H1 (cell line): Measurements from ENCODE around the gene AFG1L. TPM values are rescaled to one million over a fixed set of nuclear protein-coding genes. Genes with fewer than 3 reads are reported as not detected.

ENCODE experiments used
- CTCF ChIA-PET: fragments of 300-600 bp; sonication (Branson Sonifier 250); formaldehyde crosslinking; loops from one replicate; lab custom pipeline; 2021; ENCODE audit not compliant: partially characterized antibody; lab: Charles Lee
- POLR2A ChIA-PET: fragments of 300-600 bp; sonication (Branson Sonifier 250); formaldehyde crosslinking; loops from one replicate; lab custom pipeline; 2021; ENCODE audit warnings: inconsistent platforms; ENCODE audit not compliant: partially characterized antibody; lab: Charles Lee
- DNase-seq, 2 experiments: peaks; one replicate each; pipeline versions ENCODE4 v3.0.0 to v3.0.0-alpha.2; 2010 to 2022; ENCODE audit warnings: low spot score in 2 of 2, low read depth in 1 of 2, mixed read lengths in 1 of 2
- FAIRE-seq: peaks from 2 replicates; lab custom pipeline; 2011; peaks lifted over from hg19 to GRCh38; lab: Jason Lieb, UNC
- H2AFZ ChIP-seq: 2 replicates; pipeline ENCODE4 v1.8.1; 2012; ENCODE audit warnings: low read length, inconsistent platforms
- H2AK5ac ChIP-seq: 2 replicates; pipeline ENCODE4 v1.6.1; 2013; ENCODE audit warnings: low read depth, low read length
- H2BK120ac ChIP-seq: replicated peaks from 2 replicates; pipeline ENCODE3; 2013; ENCODE audit warnings: low read depth, low read length, inconsistent platforms
- H2BK12ac ChIP-seq: 2 replicates; pipeline ENCODE4 v1.6.1; 2013; ENCODE audit warnings: low read depth, low read length
- H2BK15ac ChIP-seq: 2 replicates; pipeline ENCODE4 v1.6.1; 2013; ENCODE audit warnings: low read length
- H2BK20ac ChIP-seq: 2 replicates; pipeline ENCODE4 v1.6.1; 2013; ENCODE audit warnings: low read length
- H2BK5ac ChIP-seq: 2 replicates; pipeline ENCODE4 v1.6.1; 2013; ENCODE audit warnings: low read depth, low read length
- H3K14ac ChIP-seq: 2 replicates; pipeline ENCODE4 v1.6.1; 2013; ENCODE audit warnings: inconsistent platforms; ENCODE audit not compliant: insufficient read length
- H3K18ac ChIP-seq: 2 replicates; pipeline ENCODE4 v1.6.1; 2013; ENCODE audit warnings: low read length; ENCODE audit errors: extremely low read depth
- H3K23ac ChIP-seq: 2 replicates; pipeline ENCODE4 v1.6.1; 2013; ENCODE audit warnings: inconsistent platforms; ENCODE audit not compliant: insufficient read length
- H3K23me2 ChIP-seq: 2 replicates; pipeline ENCODE4 v1.6.1; 2013; ENCODE audit warnings: low read depth, low read length
- H3K27ac ChIP-seq: 2 replicates; pipeline ENCODE4 v1.6.1; 2011; ENCODE audit warnings: low read depth, low read length, inconsistent platforms
- H3K27me3 ChIP-seq, 4 experiments: replicated peaks in 1 of 4; 1 replicate in 1 of 4; 2 replicates in 3 of 4; pipeline versions ENCODE4 v1.6.1 to v1.8.1; 2011 to 2013; ENCODE audit warnings: low read length in 3 of 4, mild to moderate bottlenecking in 3 of 4, inconsistent platforms in 2 of 4, mixed read lengths in 2 of 4, moderate library complexity in 1 of 4; ENCODE audit not compliant: control insufficient read depth in 3 of 4, insufficient read depth in 3 of 4; ENCODE audit errors: extremely low read depth in 1 of 4
- H3K36me3 ChIP-seq, 4 experiments: 2 replicates each; pipeline versions ENCODE4 v1.6.1 to v1.8.1; 2011 to 2013; ENCODE audit warnings: mild to moderate bottlenecking in 4 of 4, low read length in 3 of 4, moderate library complexity in 2 of 4, control low read depth in 1 of 4, inconsistent platforms in 1 of 4; ENCODE audit not compliant: insufficient read depth in 4 of 4, control insufficient read depth in 2 of 4
- H3K4ac ChIP-seq: replicated peaks from 2 replicates; pipeline ENCODE3; 2013; ENCODE audit warnings: low read length, low read depth, mixed read lengths, inconsistent platforms; ENCODE audit not compliant: insufficient read length
- H3K4me1 ChIP-seq, 4 experiments: replicated peaks in 1 of 4; 1 replicate in 1 of 4; 2 replicates in 3 of 4; pipeline versions ENCODE4 v1.6.1 to v1.8.1; 2011 to 2013; ENCODE audit warnings: low read length in 3 of 4, inconsistent platforms in 2 of 4, mixed read lengths in 1 of 4; ENCODE audit not compliant: insufficient read depth in 4 of 4, control insufficient read depth in 3 of 4
- H3K4me2 ChIP-seq, 2 experiments: 2 replicates each; pipeline versions ENCODE4 v1.6.1 to v1.8.1; 2011 to 2013; ENCODE audit warnings: low read depth in 2 of 2, low read length in 2 of 2, control low read depth in 1 of 2, inconsistent platforms in 1 of 2, mild to moderate bottlenecking in 1 of 2; ENCODE audit not compliant: insufficient read depth in 1 of 2
- H3K4me3 ChIP-seq, 4 experiments: fragments of 200-600, 300-600 bp in 1 of 4; sonication (generic), shearing (Covaris generic), sonication (Bioruptor Twin) in 1 of 4; 2 replicates each; pipeline versions ENCODE4 v1.5.1 to v1.8.1; 2011 to 2016; ENCODE audit warnings: low read length in 4 of 4, low read depth in 3 of 4, control low read depth in 2 of 4, inconsistent platforms in 2 of 4, mild to moderate bottlenecking in 2 of 4, mixed read lengths in 1 of 4, moderate library complexity in 1 of 4; ENCODE audit not compliant: insufficient read depth in 2 of 4; ENCODE audit errors: extremely low read depth in 1 of 4
- H3K56ac ChIP-seq: replicated peaks from 2 replicates; pipeline ENCODE3; 2013; ENCODE audit warnings: low read depth, mild to moderate bottlenecking, mixed read lengths, low read length, inconsistent platforms; ENCODE audit not compliant: insufficient read length
- H3K79me1 ChIP-seq: 2 replicates; pipeline ENCODE4 v1.6.1; 2013; ENCODE audit warnings: low read depth, low read length, control low read depth
- H3K79me2 ChIP-seq, 2 experiments: 2 replicates each; pipeline versions ENCODE4 v1.6.1 to v1.8.1; 2012 to 2013; ENCODE audit warnings: low read length in 2 of 2, mild to moderate bottlenecking in 2 of 2, inconsistent platforms in 1 of 2; ENCODE audit not compliant: insufficient read depth in 2 of 2, control insufficient read depth in 1 of 2
- H3K9ac ChIP-seq, 4 experiments: replicated peaks in 1 of 4; 1 replicate in 1 of 4; 2 replicates in 3 of 4; pipeline versions ENCODE4 v1.6.1 to v1.8.1; 2011 to 2013; ENCODE audit warnings: low read depth in 3 of 4, low read length in 3 of 4, control low read depth in 2 of 4, mild to moderate bottlenecking in 2 of 4, moderate library complexity in 2 of 4, inconsistent platforms in 1 of 4; ENCODE audit errors: extremely low read depth in 1 of 4
- H3K9me3 ChIP-seq, 2 experiments: 2 replicates each; pipeline versions ENCODE4 v1.6.1 to v1.8.1; 2012 to 2013; ENCODE audit warnings: mild to moderate bottlenecking in 2 of 2, moderate library complexity in 2 of 2, control low read depth in 1 of 2, inconsistent platforms in 1 of 2, low read depth in 1 of 2, low read length in 1 of 2, mixed read lengths in 1 of 2; ENCODE audit not compliant: insufficient read depth in 2 of 2
- H4K20me1 ChIP-seq, 2 experiments: replicated peaks in 1 of 2; 2 replicates each; pipeline versions ENCODE3 to v1.8.1; 2011 to 2013; ENCODE audit warnings: inconsistent platforms in 2 of 2, low read length in 2 of 2, mild to moderate bottlenecking in 1 of 2; ENCODE audit not compliant: insufficient read depth in 2 of 2, control insufficient read depth in 1 of 2
- H4K5ac ChIP-seq: 2 replicates; pipeline ENCODE4 v1.6.1; 2013; ENCODE audit warnings: low read length, low read depth, mixed read lengths, inconsistent platforms; ENCODE audit not compliant: insufficient read length
- H4K8ac ChIP-seq: 2 replicates; pipeline ENCODE4 v1.8.0; 2013; ENCODE audit warnings: mild to moderate bottlenecking, moderate library complexity, low read length, inconsistent platforms; ENCODE audit not compliant: insufficient read depth; ENCODE audit errors: extremely low read depth
- H4K91ac ChIP-seq: replicated peaks from 2 replicates; pipeline ENCODE3; 2013; ENCODE audit warnings: low read length, mixed read lengths, inconsistent platforms; ENCODE audit not compliant: insufficient read length
- CBX5 ChIP-seq: fragments of 300-800, 300-1000 bp; sonication (generic); IDR thresholded peaks from 2 replicates; pipeline ENCODE4 v1.7.1; 2016; ENCODE audit warnings: antibody characterized with exemption, low read length, low read depth
- CHD2 ChIP-seq: IDR thresholded peaks from 2 replicates; pipeline ENCODE4 v1.6.1; 2012; ENCODE audit warnings: low read length, improper control_type of control experiment
- CREB1 ChIP-seq: IDR thresholded peaks from 2 replicates; pipeline ENCODE4 v1.6.1; 2012; ENCODE audit warnings: inconsistent platforms
- EGR1 ChIP-seq: IDR thresholded peaks from 2 replicates; pipeline ENCODE4 v1.6.1; 2011; ENCODE audit warnings: low read depth, low read length, borderline replicate concordance
- JUN ChIP-seq: IDR thresholded peaks from 2 replicates; pipeline ENCODE4 v1.6.1; 2011; ENCODE audit warnings: low read depth, mild to moderate bottlenecking, improper control_type of control experiment, low read length
- KDM5A ChIP-seq: fragments of 200-600 bp; IDR thresholded peaks from 2 replicates; pipeline ENCODE4 v1.7.1; 2012; ENCODE audit warnings: mild to moderate bottlenecking, low read length, inconsistent platforms, mixed read lengths
- SIRT6 ChIP-seq: IDR thresholded peaks from one replicate; pipeline ENCODE4 v1.7.1; 2012; ENCODE audit warnings: low read length, inconsistent platforms
- TAF7 ChIP-seq: optimal IDR thresholded peaks from 2 replicates; pipeline ENCODE3; 2011; ENCODE audit warnings: low read depth, mild to moderate bottlenecking, inconsistent platforms, low read length, moderate library complexity, borderline replicate concordance
- TBP ChIP-seq: IDR thresholded peaks from 2 replicates; pipeline ENCODE4 v1.6.1; 2011; ENCODE audit warnings: low read depth, low read length, improper control_type of control experiment
- TEAD4 ChIP-seq: IDR thresholded peaks from 2 replicates; pipeline ENCODE4 v1.6.1; 2012; ENCODE audit warnings: low read depth, low read length, inconsistent platforms, mixed read lengths
- YY1 ChIP-seq: IDR thresholded peaks from 2 replicates; pipeline ENCODE4 v1.6.1; 2011; ENCODE audit warnings: low read depth, mild to moderate bottlenecking, low read length
- WGBS, 2 experiments: shearing (Covaris generic) in 1 of 2; methylation state at CpG; one replicate each; pipeline versions ENCODE4 v1.1.6 to v1.1.7; 2013 to 2015; ENCODE audit warnings: low lambda C conversion rate in 2 of 2, mixed read lengths in 2 of 2, inconsistent platforms in 1 of 2, low coverage in 1 of 2, missing lambda C conversion rate in 1 of 2; ENCODE audit not compliant: insufficient replicate concordance in 2 of 2, insufficient coverage in 1 of 2, insufficient read length in 1 of 2; ENCODE audit errors: extremely low coverage in 1 of 2, missing lambda C conversion rate in 1 of 2; 5-methylcytosine and 5-hydroxymethylcytosine counted together
- polyA plus RNA-seq, 7 experiments: library from polyadenylated mRNA; depleted of rRNA in 3 of 7; stranded (reverse) in 5 of 7; unstranded in 2 of 7; fragments of >200 nt in 5 of 7; fragments of 200-250 nt in 2 of 7; gene quantifications; 1 replicate in 5 of 7; 2 replicates in 1 of 7; 4 replicates in 1 of 7; pipeline versions ENCODE4 v1.2.1 to v1.2.3, GENCODE V29; 2011 to 2013; ENCODE audit warnings: missing spikeins in 2 of 7, mixed read lengths in 2 of 7
- total RNA-seq: library from RNA; stranded (reverse); fragmentation: NEBNext Ultra II Directional; extraction: Animal tissue kit (Norgen Biotek cat#: 25700); gene quantifications from 2 replicates; pipeline ENCODE4 v1.2.1, GENCODE V29; 2021
- TF ChIP-seq, protein P1 (sequence below): IDR thresholded peaks from 2 replicates; pipeline ENCODE4 v1.6.1; 2011; ENCODE audit warnings: low read length, improper control_type of control experiment

AFG1L gene
- total and polyA plus RNA-seq, 2 of the 8 experiments (the other 6 are each of a cell fraction or from before 2014, with no cell fraction given): 0.98 to 5.7 TPM

DNA sequence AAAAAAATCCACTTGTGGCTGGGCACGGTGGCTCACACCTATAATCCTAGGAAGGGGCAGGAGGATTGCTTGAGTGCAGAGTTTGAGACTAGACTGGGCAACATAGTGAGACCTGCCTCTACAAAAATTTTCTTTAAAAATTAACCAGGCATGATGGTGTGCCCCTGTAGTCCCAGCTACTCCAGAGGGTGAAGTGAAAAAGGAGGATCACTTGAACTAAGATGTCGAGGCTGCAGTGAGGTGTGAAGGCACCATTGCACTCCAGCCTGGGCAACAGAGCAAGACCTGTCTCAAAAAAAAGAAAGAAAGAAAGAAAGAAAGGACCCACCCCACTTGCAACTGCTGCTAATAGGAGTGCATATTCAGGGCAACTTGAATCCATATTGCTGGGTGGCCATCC is 20.3 kb upstream of the AFG1L start:
- Histone ChIP-seq H2BK12ac (no peak overlapping the region), H3K4me2 (no peak overlapping the region), H4K20me1 (no peaks in the 10 kb centered on the region), H3K4me3 (no peak overlapping the region), H2AFZ (no peak overlapping the region), H3K79me2 (no peaks in the 10 kb centered on the region), H3K18ac (no peak overlapping the region), H4K8ac (no peak overlapping the region), H3K27me3 (no peaks in the 10 kb centered on the region), H3K56ac (no peak overlapping the region), H3K23me2 (no peaks in the 10 kb centered on the region), H4K91ac (no peak overlapping the region), H3K79me1 (no peaks in the 10 kb centered on the region), H3K14ac (no peak overlapping the region), H3K9me3 (peaks cover 0 to 3% of the 10 kb centered on the region in 2 experiments; a peak in 1 of 4 replicates), H3K36me3 (no peaks in the 10 kb centered on the region), H4K5ac (no peak overlapping the region), H2BK120ac (no peak overlapping the region), H2BK5ac (no peak overlapping the region), H2BK15ac (no peak overlapping the region), H3K23ac (no peak overlapping the region), H3K4me1 (no peaks in the 10 kb centered on the region; a peak in 1 of 7 replicates), H3K9ac (no peak overlapping the region), H2AK5ac (no peak overlapping the region), H3K4ac (no peak overlapping the region), H2BK20ac (no peak overlapping the region), H3K27ac (no peak overlapping the region)
- no peak for FAIRE-seq
- CTCF ChIA-PET: interaction anchor here (1.0 to 1.1 kb wide), 2 partner anchors 15 to 21 kb away, joined by 3 to 4 read pairs; no protein-coding TSS in a partner anchor
- peak in 1 of 2 experiments; percentile 24 for DNase-seq
- 80% methylated on average over 2 of the region's 2 CpGs; no CpG with 5 or more reads in 1 of the 2 experiments for WGBS, 2 experiments
- POLR2A ChIA-PET: interaction anchor here (0.8 kb wide), 1 partner anchor 16 kb away, joined by 3 read pairs; no protein-coding TSS in a partner anchor
- no peak for TF ChIP-seq JUN
- TF ChIP-seq, protein P1, sequence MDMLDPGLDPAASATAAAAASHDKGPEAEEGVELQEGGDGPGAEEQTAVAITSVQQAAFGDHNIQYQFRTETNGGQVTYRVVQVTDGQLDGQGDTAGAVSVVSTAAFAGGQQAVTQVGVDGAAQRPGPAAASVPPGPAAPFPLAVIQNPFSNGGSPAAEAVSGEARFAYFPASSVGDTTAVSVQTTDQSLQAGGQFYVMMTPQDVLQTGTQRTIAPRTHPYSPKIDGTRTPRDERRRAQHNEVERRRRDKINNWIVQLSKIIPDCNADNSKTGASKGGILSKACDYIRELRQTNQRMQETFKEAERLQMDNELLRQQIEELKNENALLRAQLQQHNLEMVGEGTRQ: no peak
- no peak for TF ChIP-seq EGR1
- TF ChIP-seq TBP: no peak
- TF ChIP-seq CHD2: no peak
- TF ChIP-seq TAF7: no peak
- no peak for TF ChIP-seq CREB1
- TF ChIP-seq SIRT6: no peak
- TF ChIP-seq KDM5A: no peak
- TF ChIP-seq YY1: no peak
- TF ChIP-seq CBX5: no peak
- TF ChIP-seq TEAD4: no peak
